ENCODE data around the gene EPC1. TPM values are rescaled to one million over a fixed set of nuclear protein-coding genes. Genes with fewer than 3 reads are reported as not detected.

EPC1 gene
- total and polyA plus RNA-seq, 9 of the 15 experiments (the other 6 are each of a cell fraction or from before 2014, with no cell fraction given): 7.0 to 43.6 (median 16.1) TPM

GRCh38 chr10:32346134-32346550 is 816 bp downstream of the EPC1 start (continued):
- TF ChIP-seq ETS1 (conservative IDR thresholded peaks at IDR 0.05; ENCODE audit: control insufficient read depth, low read depth, low read length) (peak; percentile 76), SMARCE1 (IDR thresholded peaks at IDR 0.05) (peak; percentile 27; the same call in 1 of the 2 replicates), DLX4 (CRISPR knock-in tag; IDR thresholded peaks at IDR 0.05) (no peak), TAF15 (IDR thresholded peaks at IDR 0.05; ENCODE audit: low read depth, low read length) (no peak), FOXK1 (CRISPR knock-in tag; IDR thresholded peaks at IDR 0.05; ENCODE audit: borderline replicate concordance) (peak; percentile 56; the same call in 1 of the 2 replicates), HNRNPL (IDR thresholded peaks at IDR 0.05; ENCODE audit: low read depth, low read length) (no peak), TEAD4 (IDR thresholded peaks at IDR 0.05; ENCODE audit: low read length) (peak; percentile 75), TEAD4 (CRISPR knock-in tag; IDR thresholded peaks at IDR 0.05; ENCODE audit: borderline replicate concordance) (no peak), ETV1 (tag; conservative IDR thresholded peaks at IDR 0.05; ENCODE audit: low read depth) (peak; percentile 77), AFF4 (CRISPR knock-in tag; IDR thresholded peaks at IDR 0.05) (no peak; the same call in 1 of the 2 replicates), MBD2 (IDR thresholded peaks at IDR 0.05; ENCODE audit: borderline replicate concordance, low read depth) (no peak), PRPF4 (IDR thresholded peaks at IDR 0.05; ENCODE audit: insufficient read depth, low read depth, low read length, poor library complexity, severe bottlenecking) (peak; percentile 44), EGR1 (conservative IDR thresholded peaks at IDR 0.05) (peak; percentile 55; the same call in 1 of the 2 replicates), PHTF2 (CRISPR knock-in tag; IDR thresholded peaks at IDR 0.05) (no peak), ZNF316 (IDR thresholded peaks at IDR 0.05) (no peak), TBL1XR1 (IDR thresholded peaks at IDR 0.05; ENCODE audit: low read length in 2 of 2) (no peak), RREB1 (CRISPR knock-in tag; IDR thresholded peaks at IDR 0.05) (0 out of 2 replicates have a peak, but pooled peaks have one; percentile 78), ZBTB1 (CRISPR knock-in tag; IDR thresholded peaks at IDR 0.05; ENCODE audit: borderline replicate concordance, low read depth) (no peak)

All from K562 (cell line).